Measurements from ENCODE around the gene DENND5A.

The DENND5A gene

GRCh38 chr11:9096427-9096826, 168.7 kb downstream of the DENND5A start:
- no peak for DNase-seq (ENCODE audit: low spot score)

GRCh38 chr11:9095421-9095820, 169.7 kb downstream of the DENND5A start:
- DNase-seq (ENCODE audit: low spot score), result no peak

GRCh38 chr11:9094420-9094819, 170.7 kb downstream of the DENND5A start:
- DNase-seq (ENCODE audit: low spot score), result no peak

GRCh38 chr11:9092853-9093778, 172.0 kb downstream of the DENND5A start:
- no peak for DNase-seq (ENCODE audit: low spot score)

GRCh38 chr11:9092072-9092471, 173.1 kb downstream of the DENND5A start:
- no peak for DNase-seq (ENCODE audit: low spot score)

GRCh38 chr11:9091044-9091922, 173.9 kb downstream of the DENND5A start, which contains the start of gene SCUBE2:
SCUBE2 (minus strand) TSS chr11:9091599; CDS start chr11:9091528, 71 bp downstream.
- DNase-seq (ENCODE audit: low spot score), result no peak

GRCh38 chr11:9090488-9091043, 174.6 kb downstream of the DENND5A start:
- DNase-seq (ENCODE audit: low spot score), result no peak

GRCh38 chr11:9089636-9090035, 175.5 kb downstream of the DENND5A start:
- DNase-seq (ENCODE audit: low spot score), result no peak

- DNase-seq (ENCODE audit: low spot score), result no peak
Observed at GRCh38 chr11:9089061-9089460, 176.1 kb downstream of the DENND5A start.

Data from HuH-7 (cell line).